MM.1S (cell line): ENCODE measurements around the gene MYOF.
"Not testable (repeated sequence)": the region's sequence is repeated elsewhere in the genome, so short reads cannot be mapped to it uniquely, and the experiment has no call there.

Experiments
- DNase-seq: peaks from one replicate; pipeline ENCODE4 v3.0.0-alpha.2; 2015
- H2AFZ ChIP-seq: fragments of 300-600 bp; sonication (generic); 2 replicates; pipeline ENCODE4 v1.6.0; 2016; ENCODE audit warnings: antibody characterized with exemption, low read length
- H3F3A ChIP-seq: fragments of 300-600 bp; sonication (generic); 2 replicates; pipeline ENCODE4 v1.6.1; 2016; ENCODE audit warnings: mild to moderate bottlenecking, antibody characterized with exemption, low read length, moderate library complexity, mixed read lengths; ENCODE audit not compliant: insufficient read depth
- H3K27ac ChIP-seq: fragments of 300-600 bp; sonication (generic); 2 replicates; pipeline ENCODE4 v1.5.1; 2016; ENCODE audit warnings: mild to moderate bottlenecking, low read length
- H3K27me3 ChIP-seq: fragments of 300-600 bp; sonication (generic); replicated peaks from 2 replicates; pipeline ENCODE4 v1.6.0; 2016; ENCODE audit warnings: low read length; ENCODE audit not compliant: insufficient read depth
- H3K36me3 ChIP-seq: fragments of 300-600 bp; sonication (generic); replicated peaks from 2 replicates; pipeline ENCODE4 v1.6.1; 2016; ENCODE audit warnings: mild to moderate bottlenecking, low read length, mixed read lengths; ENCODE audit not compliant: insufficient read depth
- H3K4me1 ChIP-seq: fragments of 300-600 bp; sonication (generic); 2 replicates; pipeline ENCODE4 v1.6.1; 2016; ENCODE audit warnings: low read length, mixed read lengths
- H3K4me2 ChIP-seq: fragments of 300-600 bp; sonication (generic); 2 replicates; pipeline ENCODE4 v1.6.0; 2016; ENCODE audit warnings: low read depth, low read length
- H3K4me3 ChIP-seq: fragments of 300-600 bp; sonication (generic); 2 replicates; pipeline ENCODE4 v1.5.1; 2016; ENCODE audit warnings: low read length, mixed read lengths
- H3K79me2 ChIP-seq: fragments of 300-600 bp; sonication (generic); 2 replicates; pipeline ENCODE4 v1.6.1; 2016; ENCODE audit warnings: mixed run types, low read length, mixed read lengths
- H3K9ac ChIP-seq: fragments of 300-600 bp; sonication (generic); 2 replicates; pipeline ENCODE4 v1.6.1; 2016; ENCODE audit warnings: low read length, mixed read lengths
- H3K9me2 ChIP-seq: fragments of 300-600 bp; sonication (generic); replicated peaks from 2 replicates; pipeline ENCODE4 v1.6.1; 2016; ENCODE audit warnings: mild to moderate bottlenecking, low read length, mixed read lengths; ENCODE audit not compliant: insufficient read depth
- H3K9me3 ChIP-seq: fragments of 300-600 bp; sonication (generic); replicated peaks from 2 replicates; pipeline ENCODE4 v1.6.1; 2016; ENCODE audit warnings: mild to moderate bottlenecking, low read length, mixed read lengths; ENCODE audit not compliant: insufficient read depth
- H4K20me1 ChIP-seq: fragments of 300-600 bp; sonication (generic); 2 replicates; pipeline ENCODE4 v1.6.1; 2016; ENCODE audit warnings: mild to moderate bottlenecking, low read length, moderate library complexity, mixed read lengths; ENCODE audit not compliant: insufficient read depth
- CTCF ChIP-seq: fragments of 300-600 bp; sonication (generic); IDR thresholded peaks from 2 replicates; pipeline ENCODE4 v1.5.1; 2016; ENCODE audit warnings: antibody characterized with exemption, low read length, mixed read lengths
- EZH2 ChIP-seq: fragments of 300-600 bp; sonication (generic); optimal IDR thresholded peaks from 2 replicates; pipeline ENCODE3; 2017; ENCODE audit warnings: low read depth, mild to moderate bottlenecking, antibody characterized with exemption, low read length, mixed read lengths
- EZH2phosphoT487 ChIP-seq: fragments of 300-600 bp; sonication (generic); IDR thresholded peaks from 2 replicates; pipeline ENCODE4 v1.6.1; 2018; ENCODE audit warnings: antibody characterized with exemption, low read length

The MYOF gene

GRCh38 chr10:93287775-93288174 is 194.4 kb downstream of the MYOF start:
- Histone ChIP-seq H3K9me2 (no peaks in the 10 kb centered on the region), H3K79me2 (no peaks in the 10 kb centered on the region), H3K36me3 (no peaks in the 10 kb centered on the region), H3K27ac (no peak overlapping the region), H3K9ac (no peak overlapping the region), H3K4me2 (no peak overlapping the region), H4K20me1 (no peaks in the 10 kb centered on the region), H2AFZ (no peak overlapping the region), H3K9me3 (no peaks in the 10 kb centered on the region), H3K4me3 (no peak overlapping the region), H3F3A (no peaks in the 10 kb centered on the region), H3K27me3 (no peaks in the 10 kb centered on the region), H3K4me1 (no peaks in the 10 kb centered on the region)
- TF ChIP-seq EZH2phosphoT487 = no peak
- TF ChIP-seq CTCF = no peak
- no peak for TF ChIP-seq EZH2
- DNase-seq = no peak

- H3K9ac ChIP-seq, H3K36me3 ChIP-seq, DNase-seq, H4K20me1 ChIP-seq, H3K27ac ChIP-seq, H3K4me1 ChIP-seq, H3K9me2 ChIP-seq, H2AFZ ChIP-seq, H3K4me3 ChIP-seq, H3K27me3 ChIP-seq, H3K9me3 ChIP-seq, H3F3A ChIP-seq, H3K79me2 ChIP-seq, H3K4me2 ChIP-seq: not testable (repeated sequence)
These were observed 197.9 kb downstream of the MYOF start for GRCh38 chr10:93284246-93284645.

GRCh38 chr10:93281367-93281720 is 200.8 kb downstream of the MYOF start:
- H3K27ac ChIP-seq = no peak overlapping the region
- H3K9me3 ChIP-seq = no peaks in the 10 kb centered on the region
- no peaks in the 10 kb centered on the region for H3F3A ChIP-seq
- H3K36me3 ChIP-seq = no peaks in the 10 kb centered on the region
- no peaks in the 10 kb centered on the region for H3K27me3 ChIP-seq
- no peaks in the 10 kb centered on the region for H3K79me2 ChIP-seq
- TF ChIP-seq EZH2 = no peak
- TF ChIP-seq CTCF = no peak
- no peak for TF ChIP-seq EZH2phosphoT487
- H3K4me3 ChIP-seq = no peak overlapping the region
- no peak overlapping the region for H3K4me2 ChIP-seq
- DNase-seq = no peak
- H3K9ac ChIP-seq = no peak overlapping the region
- H3K9me2 ChIP-seq = no peaks in the 10 kb centered on the region
- no peak overlapping the region for H2AFZ ChIP-seq
- no peaks in the 10 kb centered on the region for H3K4me1 ChIP-seq
- no peaks in the 10 kb centered on the region for H4K20me1 ChIP-seq

- TF ChIP-seq EZH2 = no peak
- no peak for TF ChIP-seq CTCF
- TF ChIP-seq EZH2phosphoT487 = no peak
- Histone ChIP-seq H3K27me3 (no peaks in the 10 kb centered on the region), H3K4me1 (no peaks in the 10 kb centered on the region), H3K9me3 (no peaks in the 10 kb centered on the region), H3K27ac (no peak overlapping the region), H3K4me2 (no peak overlapping the region), H3K9ac (no peak overlapping the region), H3F3A (no peaks in the 10 kb centered on the region), H3K4me3 (no peak overlapping the region), H3K36me3 (no peaks in the 10 kb centered on the region), H3K79me2 (no peaks in the 10 kb centered on the region), H2AFZ (no peak overlapping the region), H4K20me1 (no peaks in the 10 kb centered on the region), H3K9me2 (no peaks in the 10 kb centered on the region)
- DNase-seq = no peak
These were observed 201.3 kb downstream of the MYOF start for GRCh38 chr10:93280699-93281366.
